ENCODE measurements around the gene NYNRIN. TPM values are rescaled to one million over a fixed set of nuclear protein-coding genes. Genes with fewer than 3 reads are reported as not detected.
A peak's percentile ranks its signal among the peaks of the same experiment; 100 is the strongest.

Gene NYNRIN
- total RNA-seq, 1 experiment from 2014 or later: 0.27 TPM

GRCh38 chr14:24432259-24433131, 33.7 kb downstream of the NYNRIN start:
- no peak for DNase-seq (ENCODE audit: low read depth, low spot score)
- TF ChIP-seq SP1 (IDR thresholded peaks at IDR 0.05; ENCODE audit: low read depth) (no peak), YY1 (IDR thresholded peaks at IDR 0.05; ENCODE audit: extremely low read depth, insufficient replicate concordance, low read depth, low read length) (no peak), ELF1 (IDR thresholded peaks at IDR 0.05; ENCODE audit: borderline replicate concordance, low read depth) (no peak), FOSL1 (IDR thresholded peaks at IDR 0.05; ENCODE audit: low read depth) (no peak), TCF7L2 (IDR thresholded peaks at IDR 0.05; ENCODE audit: borderline replicate concordance, extremely low read depth, insufficient read depth, insufficient read length) (no peak), EZH2 (IDR thresholded peaks at IDR 0.05) (no peak), EZH2phosphoT487 (IDR thresholded peaks at IDR 0.05; ENCODE audit: borderline replicate concordance) (no peak), SIN3A (IDR thresholded peaks at IDR 0.05; ENCODE audit: low read depth) (no peak), ZNF274 (IDR thresholded peaks at IDR 0.05; ENCODE audit: low read depth, low read length) (no peak), ZFX (IDR thresholded peaks at IDR 0.05) (no peak), CTCF (IDR thresholded peaks at IDR 0.05 in 2 of 3, conservative IDR thresholded peaks at IDR 0.05 in 1 of 3; ENCODE audit: borderline replicate concordance in 1 of 3, insufficient read depth in 1 of 3, low read depth in 2 of 3, low read length in 2 of 3) (no peak), CEBPB (IDR thresholded peaks at IDR 0.05; ENCODE audit: low read depth) (no peak)
- TF ChIP-seq, protein P1, sequence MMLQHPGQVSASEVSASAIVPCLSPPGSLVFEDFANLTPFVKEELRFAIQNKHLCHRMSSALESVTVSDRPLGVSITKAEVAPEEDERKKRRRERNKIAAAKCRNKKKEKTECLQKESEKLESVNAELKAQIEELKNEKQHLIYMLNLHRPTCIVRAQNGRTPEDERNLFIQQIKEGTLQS (IDR thresholded peaks at IDR 0.05): no peak
- TF ChIP-seq, protein P2, sequence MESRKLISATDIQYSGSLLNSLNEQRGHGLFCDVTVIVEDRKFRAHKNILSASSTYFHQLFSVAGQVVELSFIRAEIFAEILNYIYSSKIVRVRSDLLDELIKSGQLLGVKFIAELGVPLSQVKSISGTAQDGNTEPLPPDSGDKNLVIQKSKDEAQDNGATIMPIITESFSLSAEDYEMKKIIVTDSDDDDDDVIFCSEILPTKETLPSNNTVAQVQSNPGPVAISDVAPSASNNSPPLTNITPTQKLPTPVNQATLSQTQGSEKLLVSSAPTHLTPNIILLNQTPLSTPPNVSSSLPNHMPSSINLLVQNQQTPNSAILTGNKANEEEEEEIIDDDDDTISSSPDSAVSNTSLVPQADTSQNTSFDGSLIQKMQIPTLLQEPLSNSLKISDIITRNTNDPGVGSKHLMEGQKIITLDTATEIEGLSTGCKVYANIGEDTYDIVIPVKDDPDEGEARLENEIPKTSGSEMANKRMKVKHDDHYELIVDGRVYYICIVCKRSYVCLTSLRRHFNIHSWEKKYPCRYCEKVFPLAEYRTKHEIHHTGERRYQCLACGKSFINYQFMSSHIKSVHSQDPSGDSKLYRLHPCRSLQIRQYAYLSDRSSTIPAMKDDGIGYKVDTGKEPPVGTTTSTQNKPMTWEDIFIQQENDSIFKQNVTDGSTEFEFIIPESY (IDR thresholded peaks at IDR 0.05; ENCODE audit: extremely low read depth, insufficient replicate concordance, low read length): no peak
- TF ChIP-seq, protein P3, sequence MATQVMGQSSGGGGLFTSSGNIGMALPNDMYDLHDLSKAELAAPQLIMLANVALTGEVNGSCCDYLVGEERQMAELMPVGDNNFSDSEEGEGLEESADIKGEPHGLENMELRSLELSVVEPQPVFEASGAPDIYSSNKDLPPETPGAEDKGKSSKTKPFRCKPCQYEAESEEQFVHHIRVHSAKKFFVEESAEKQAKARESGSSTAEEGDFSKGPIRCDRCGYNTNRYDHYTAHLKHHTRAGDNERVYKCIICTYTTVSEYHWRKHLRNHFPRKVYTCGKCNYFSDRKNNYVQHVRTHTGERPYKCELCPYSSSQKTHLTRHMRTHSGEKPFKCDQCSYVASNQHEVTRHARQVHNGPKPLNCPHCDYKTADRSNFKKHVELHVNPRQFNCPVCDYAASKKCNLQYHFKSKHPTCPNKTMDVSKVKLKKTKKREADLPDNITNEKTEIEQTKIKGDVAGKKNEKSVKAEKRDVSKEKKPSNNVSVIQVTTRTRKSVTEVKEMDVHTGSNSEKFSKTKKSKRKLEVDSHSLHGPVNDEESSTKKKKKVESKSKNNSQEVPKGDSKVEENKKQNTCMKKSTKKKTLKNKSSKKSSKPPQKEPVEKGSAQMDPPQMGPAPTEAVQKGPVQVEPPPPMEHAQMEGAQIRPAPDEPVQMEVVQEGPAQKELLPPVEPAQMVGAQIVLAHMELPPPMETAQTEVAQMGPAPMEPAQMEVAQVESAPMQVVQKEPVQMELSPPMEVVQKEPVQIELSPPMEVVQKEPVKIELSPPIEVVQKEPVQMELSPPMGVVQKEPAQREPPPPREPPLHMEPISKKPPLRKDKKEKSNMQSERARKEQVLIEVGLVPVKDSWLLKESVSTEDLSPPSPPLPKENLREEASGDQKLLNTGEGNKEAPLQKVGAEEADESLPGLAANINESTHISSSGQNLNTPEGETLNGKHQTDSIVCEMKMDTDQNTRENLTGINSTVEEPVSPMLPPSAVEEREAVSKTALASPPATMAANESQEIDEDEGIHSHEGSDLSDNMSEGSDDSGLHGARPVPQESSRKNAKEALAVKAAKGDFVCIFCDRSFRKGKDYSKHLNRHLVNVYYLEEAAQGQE (IDR thresholded peaks at IDR 0.05; ENCODE audit: low read depth): no peak
- Histone ChIP-seq H4K20me1 (ENCODE audit: insufficient read depth) (no peaks in the 10 kb centered on the region), H3K4me2 (ENCODE audit: low read length) (peak overlapping the region; percentile 95; the same call in 1 of the 2 replicates), H2AFZ (ENCODE audit: low read depth, low read length, poor library complexity, severe bottlenecking) (no peak overlapping the region), H3K9me2 (ENCODE audit: insufficient read depth) (no peaks in the 10 kb centered on the region), H3K36me3 (ENCODE audit: control insufficient read depth in 1 of 2, insufficient read depth in 2 of 2, low read length in 2 of 2) (peaks cover 14 to 20% of the 10 kb centered on the region in 2 experiments; a peak in 3 of 4 replicates), H3K79me2 (ENCODE audit: insufficient read depth, low read length) (peaks cover 21% of the 10 kb centered on the region), H3K27ac (ENCODE audit: low read depth, low read length) (peak overlapping the region; percentile 22; the same call in 1 of the 2 replicates), H3K27me3 (ENCODE audit: insufficient read depth, low read length) (no peaks in the 10 kb centered on the region), H3K4me3 (replicated peaks in 1 of 2; ENCODE audit: low read depth in 1 of 2, low read length in 2 of 2) (no peak overlapping the region), H3K4me1 (ENCODE audit: control insufficient read depth in 1 of 2, insufficient read depth in 2 of 2, low read length in 2 of 2) (peaks cover 14 to 28% of the 10 kb centered on the region in 2 experiments), H3K9ac (ENCODE audit: low read length) (0 out of 2 replicates have a peak overlapping the region, but pooled peaks have one; percentile 17), H3K9me3 (ENCODE audit: control insufficient read depth in 1 of 2, insufficient read depth in 1 of 2, low read depth in 1 of 2, low read length in 2 of 2) (no peaks in the 10 kb centered on the region)
- RAD21 ChIA-PET (ENCODE audit: low non-redundant PET in 1 of 2, low total read pairs in 2 of 2, uncharacterized antibody in 2 of 2, unreplicated experiment in 2 of 2): interaction anchor here (0.9 to 2.1 kb wide), 11 partner anchors 9 to 220 kb away, joined by 3 to 25 read pairs (median 4); partner anchors contain the start of gene DHRS1 (in 1 of the 2)
- intact Hi-C loops (cut with micrococcal nuclease): loop anchor here (10.0 kb wide), 1 partner anchor 218 kb away; the partner anchor contains the start of genes CHMP4A and MDP1
- no peak for ATAC-seq
- BruUV-seq (replicated peaks): no TSS peak
- POLR2A ChIA-PET: interaction anchor here (0.7 to 3.3 kb wide), 16 partner anchors 8 to 339 kb away, joined by 3 to 38 read pairs (median 4); partner anchors contain the start of genes CHMP4A, CIDEB, PCK2 and TINF2
- CTCF ChIA-PET: interaction anchor here (0.6 to 4.1 kb wide), 26 partner anchors 9 to 286 kb away, joined by 3 to 162 read pairs (median 6); partner anchors contain the start of genes ADCY4, CIDEB, DHRS1 and NOP9

Data from HCT116 (cell line).